Type B pancreatic cell (in vitro differentiated cells): ENCODE data around the gene DNMT3A. TPM values are rescaled to one million over a fixed set of nuclear protein-coding genes. Genes with fewer than 3 reads are reported as not detected.
A peak's percentile ranks its signal among the peaks of the same experiment; 100 is the strongest.

Experiments
- DNase-seq: peaks from one replicate; pipeline ENCODE4 v3.0.0; 2021; ENCODE audit warnings: mixed read lengths; ENCODE audit not compliant: unreplicated experiment; ENCODE audit errors: extremely low spot score
- H3K27ac Mint-ChIP-seq: 2 replicates; pipeline ENCODE4 v1.8.0; 2021; ENCODE audit warnings: mild to moderate bottlenecking, mixed read lengths
- H3K27me3 Mint-ChIP-seq: 2 replicates; pipeline ENCODE4 v1.8.0; 2021; ENCODE audit warnings: mixed read lengths
- H3K36me3 Mint-ChIP-seq: 2 replicates; pipeline ENCODE4 v1.8.0; 2021; ENCODE audit warnings: mixed read lengths
- H3K4me1 Mint-ChIP-seq: one replicate; pipeline ENCODE4 v1.8.0; 2021; ENCODE audit warnings: mixed read lengths; ENCODE audit not compliant: unreplicated experiment
- H3K4me3 Mint-ChIP-seq: 2 replicates; pipeline ENCODE4 v1.8.0; 2021; ENCODE audit warnings: mild to moderate bottlenecking, mixed read lengths
- H3K9me3 Mint-ChIP-seq: 2 replicates; pipeline ENCODE4 v1.8.0; 2021; ENCODE audit warnings: mixed read lengths
- CTCF ChIP-seq: fragments of 200-600 bp; sonication (generic); conservative IDR thresholded peaks from 2 replicates; pipeline ENCODE4 v1.5.0; 2021; ENCODE audit warnings: antibody characterized with exemption, mild to moderate bottlenecking
- total RNA-seq: library from RNA; stranded (reverse); gene quantifications from 2 replicates; pipeline ENCODE4 v1.2.1, GENCODE V29; 2021; ENCODE audit warnings: low replicate concordance

DNMT3A gene
- total RNA-seq, 1 donor from 2014 or later, result 139 TPM

DNA sequence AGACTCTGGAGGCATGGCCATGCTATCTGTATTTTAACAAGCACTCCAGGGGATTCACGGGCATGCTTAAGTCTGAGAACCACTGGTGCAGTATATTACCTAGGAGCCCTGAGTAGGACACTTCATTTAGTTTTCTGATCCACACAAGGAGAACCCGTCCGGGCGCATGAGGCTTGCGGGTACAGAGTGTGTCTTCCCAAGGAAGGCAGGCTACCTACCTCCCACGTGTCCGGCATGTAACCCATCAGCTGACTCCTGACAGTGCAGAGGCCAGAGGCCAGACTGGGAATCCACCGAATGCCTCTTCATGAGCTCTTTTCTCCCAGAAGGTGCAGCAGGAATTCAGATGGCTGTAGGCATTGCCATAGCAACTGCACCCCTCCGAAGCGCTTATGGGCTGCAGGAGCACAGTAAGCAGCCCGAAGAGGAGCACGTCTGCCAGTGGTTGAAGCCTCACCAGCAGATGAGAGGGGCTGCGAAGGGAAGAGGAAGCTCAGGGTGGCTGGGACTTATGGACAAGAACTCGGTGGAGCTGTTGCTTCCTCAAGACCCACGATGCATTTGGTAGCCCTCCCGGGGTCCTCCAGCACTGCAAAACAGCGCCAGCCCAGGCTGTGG is 33.8 kb upstream of the DNMT3A start:
- TF ChIP-seq CTCF, result no peak
- no peaks in the 10 kb centered on the region for H3K9me3 Mint-ChIP-seq
- H3K27ac Mint-ChIP-seq, result no peak overlapping the region
- peaks cover 3% of the 10 kb centered on the region for H3K27me3 Mint-ChIP-seq
- peaks cover 12% of the 10 kb centered on the region for H3K36me3 Mint-ChIP-seq
- no peak overlapping the region for H3K4me3 Mint-ChIP-seq
- H3K4me1 Mint-ChIP-seq, result peaks cover 21% of the 10 kb centered on the region
- no peak for DNase-seq

GRCh38 chr2:25374827-25375226 is 33.1 kb upstream of the DNMT3A start:
- Mint-ChIP-seq H3K4me1 (peaks cover 21% of the 10 kb centered on the region), H3K36me3 (peaks cover 11% of the 10 kb centered on the region)
- no peak for TF ChIP-seq CTCF

DNA sequence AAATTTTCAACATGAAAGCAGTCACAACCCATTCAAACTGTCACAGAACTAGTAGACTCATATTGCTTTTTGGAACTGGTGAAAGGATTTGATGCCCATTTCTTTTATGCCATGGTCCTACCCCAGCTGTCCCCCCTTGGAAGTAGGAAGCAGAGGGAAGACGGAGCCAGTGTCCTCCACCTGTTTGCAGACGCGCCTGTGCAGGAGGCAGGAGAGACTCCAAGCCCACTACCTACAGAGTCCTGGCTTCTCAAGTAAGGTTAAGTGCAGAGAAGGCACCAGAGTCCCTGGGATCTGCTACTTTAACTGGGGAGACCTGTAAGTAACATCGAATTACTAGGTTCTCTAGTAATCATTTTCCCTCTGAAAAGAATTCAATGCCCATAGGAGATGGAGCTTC is 32.7 kb upstream of the DNMT3A start:
- H3K27me3 Mint-ChIP-seq, result peaks cover 3% of the 10 kb centered on the region
- H3K36me3 Mint-ChIP-seq, result peaks cover 8% of the 10 kb centered on the region
- no peak overlapping the region for H3K4me3 Mint-ChIP-seq
- DNase-seq, result no peak
- no peak for TF ChIP-seq CTCF
- H3K4me1 Mint-ChIP-seq, result peaks cover 21% of the 10 kb centered on the region
- no peak overlapping the region for H3K27ac Mint-ChIP-seq
- H3K9me3 Mint-ChIP-seq, result no peaks in the 10 kb centered on the region

More at GRCh38 chr2:25374827-25375226, 33.1 kb upstream of the DNMT3A start:
- Mint-ChIP-seq H3K27ac (no peak overlapping the region), H3K27me3 (peaks cover 3% of the 10 kb centered on the region), H3K4me3 (no peak overlapping the region), H3K9me3 (no peaks in the 10 kb centered on the region)
- DNase-seq, result no peak

DNA sequence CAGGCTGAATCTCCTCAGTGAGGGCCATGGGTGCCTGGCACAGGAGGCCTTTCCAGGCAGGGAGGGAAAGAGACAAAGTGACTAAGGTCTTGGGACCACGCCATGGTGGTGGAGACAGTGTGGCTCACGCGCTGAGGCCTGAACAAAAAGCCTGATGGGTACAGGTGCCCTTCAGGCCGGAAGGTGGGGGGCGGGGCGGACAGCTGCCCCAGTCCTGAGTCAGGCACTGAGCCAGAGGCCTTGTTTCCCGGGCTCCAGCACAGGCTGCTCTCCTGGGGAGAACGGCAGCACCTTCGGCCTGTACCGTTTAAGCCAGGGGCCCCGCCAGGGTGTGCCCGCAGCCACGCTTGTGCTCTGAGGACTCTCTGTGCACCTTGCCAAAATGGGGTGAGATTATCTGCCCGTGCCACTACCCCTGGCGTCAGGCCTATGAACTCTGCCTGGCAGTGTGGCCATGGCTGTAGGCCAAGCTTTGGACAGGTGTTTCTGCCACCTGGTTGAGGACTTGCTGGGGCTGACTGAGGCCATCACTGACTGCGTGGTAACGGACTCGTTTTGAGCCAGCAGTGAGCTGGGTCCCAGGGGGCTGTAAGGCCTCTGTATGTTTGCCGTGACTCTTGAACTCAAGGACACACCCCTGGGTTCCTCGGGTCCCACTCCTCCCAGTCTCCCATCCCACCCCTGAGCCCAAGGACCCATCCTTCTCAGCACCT is 31.7 kb upstream of the DNMT3A start:
- no peak overlapping the region for H3K27ac Mint-ChIP-seq
- H3K4me1 Mint-ChIP-seq, result peaks cover 30% of the 10 kb centered on the region
- DNase-seq, result no peak
- H3K9me3 Mint-ChIP-seq, result no peaks in the 10 kb centered on the region
- peaks cover 8% of the 10 kb centered on the region for H3K36me3 Mint-ChIP-seq
- no peak overlapping the region for H3K4me3 Mint-ChIP-seq
- peaks cover 3% of the 10 kb centered on the region for H3K27me3 Mint-ChIP-seq
- no peak for TF ChIP-seq CTCF

DNA sequence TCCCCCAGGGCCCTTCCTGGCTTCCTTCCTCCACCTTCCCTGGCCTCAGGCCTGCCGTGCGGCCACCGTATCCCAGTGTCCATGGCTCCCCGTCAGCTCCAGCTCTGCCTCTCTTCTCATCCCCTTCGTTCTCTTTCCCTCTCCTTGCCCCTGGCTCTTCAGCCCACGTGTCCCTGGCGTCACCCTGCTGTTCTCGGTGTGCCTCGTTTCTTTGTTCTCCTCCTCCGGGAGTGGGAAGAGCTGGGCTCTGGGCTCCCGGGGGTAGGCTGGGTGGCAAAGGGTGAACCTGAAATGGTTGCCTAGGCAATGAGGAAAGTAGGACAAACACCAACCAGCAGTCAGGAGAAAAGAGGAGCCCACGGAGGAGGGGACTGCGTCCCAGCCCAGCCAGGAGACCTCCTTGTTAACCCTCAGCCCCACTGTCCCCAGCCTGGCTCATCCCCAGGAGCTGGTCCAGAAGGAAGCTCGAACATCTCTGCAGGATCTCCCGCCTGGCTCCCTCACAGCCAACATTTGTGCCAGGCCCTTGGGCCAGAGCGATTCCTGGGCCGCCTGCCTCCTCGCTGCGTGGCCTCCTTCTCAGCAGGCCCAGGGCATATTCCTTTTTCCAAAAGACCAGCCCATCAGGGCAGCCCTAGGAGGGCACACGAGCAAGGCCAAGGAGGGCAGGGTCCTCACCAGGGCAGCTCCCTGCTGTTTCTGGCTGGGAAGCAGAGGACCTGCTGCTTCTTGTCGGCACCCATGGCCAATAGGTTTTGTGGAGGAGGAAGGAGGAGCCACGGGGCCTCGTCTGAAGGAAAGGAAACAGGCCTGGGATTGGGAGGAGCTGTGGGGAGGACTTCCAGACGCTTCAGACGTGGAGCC is 30.9 kb upstream of the DNMT3A start:
- Mint-ChIP-seq H3K9me3 (no peaks in the 10 kb centered on the region), H3K36me3 (peaks cover 7% of the 10 kb centered on the region), H3K4me1 (peaks cover 29% of the 10 kb centered on the region), H3K27ac (peak overlapping the region; percentile 16), H3K27me3 (peaks cover 3% of the 10 kb centered on the region), H3K4me3 (no peak overlapping the region)
- no peak for TF ChIP-seq CTCF
- DNase-seq, result no peak
